ENCODE results near the gene HSPB1. TPM values are rescaled to one million over a fixed set of nuclear protein-coding genes. Genes with fewer than 3 reads are reported as not detected.
A peak's percentile ranks its signal among the peaks of the same experiment; 100 is the strongest.

The HSPB1 gene
- total and polyA plus RNA-seq, 2 experiments from 2014 or later = 48.1 to 437 TPM

DNA sequence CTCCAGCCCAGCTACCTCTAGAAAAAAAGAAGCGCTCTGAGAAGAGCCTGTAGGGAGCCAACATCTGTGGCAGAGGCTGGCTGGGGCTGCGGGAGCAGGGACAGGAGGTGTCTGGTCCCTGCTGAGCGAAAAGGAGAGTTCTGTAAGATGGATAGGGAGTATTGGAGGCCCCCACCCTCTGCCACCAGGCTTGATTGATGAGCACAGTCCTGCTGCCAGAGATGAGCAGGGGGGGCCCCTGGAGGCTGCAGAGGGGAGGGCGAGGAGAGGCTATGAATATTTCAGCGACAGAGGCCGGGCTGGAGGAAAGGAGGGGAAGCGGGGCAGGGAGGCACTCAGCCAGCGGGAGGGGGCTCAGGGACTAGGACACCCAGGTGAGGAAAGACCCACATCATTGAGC lies 44.5 kb upstream of the HSPB1 start:
- H2AFZ ChIP-seq = no peak overlapping the region
- Mint-ChIP-seq H3K27ac (no peak overlapping the region), H3K9me3 (no peaks in the 10 kb centered on the region), H3K4me3 (no peak overlapping the region), H3K27me3 (ENCODE audit: insufficient read depth, low read depth, poor library complexity) (peaks cover 10% of the 10 kb centered on the region), H3K36me3 (ENCODE audit: low read depth) (peaks cover 12% of the 10 kb centered on the region), H3K4me1 (peaks cover 33% of the 10 kb centered on the region)
- H3K4me1 ChIP-seq (ENCODE audit: insufficient read depth) = peaks cover 23% of the 10 kb centered on the region
- peaks cover 10% of the 10 kb centered on the region; the same call in 1 of the 2 replicates for H3F3A ChIP-seq (replicated peaks; ENCODE audit: low read depth)
- DNase-seq (ENCODE audit: low spot score) (no peak), ATAC-seq (no peak; the same call in 2 of the 3 replicates)
- no peak overlapping the region for H3K4me3 ChIP-seq
- no peak overlapping the region for H3K4me2 ChIP-seq
- no peaks in the 10 kb centered on the region for H3K36me3 ChIP-seq (ENCODE audit: insufficient read depth)
- TF ChIP-seq, protein P1, sequence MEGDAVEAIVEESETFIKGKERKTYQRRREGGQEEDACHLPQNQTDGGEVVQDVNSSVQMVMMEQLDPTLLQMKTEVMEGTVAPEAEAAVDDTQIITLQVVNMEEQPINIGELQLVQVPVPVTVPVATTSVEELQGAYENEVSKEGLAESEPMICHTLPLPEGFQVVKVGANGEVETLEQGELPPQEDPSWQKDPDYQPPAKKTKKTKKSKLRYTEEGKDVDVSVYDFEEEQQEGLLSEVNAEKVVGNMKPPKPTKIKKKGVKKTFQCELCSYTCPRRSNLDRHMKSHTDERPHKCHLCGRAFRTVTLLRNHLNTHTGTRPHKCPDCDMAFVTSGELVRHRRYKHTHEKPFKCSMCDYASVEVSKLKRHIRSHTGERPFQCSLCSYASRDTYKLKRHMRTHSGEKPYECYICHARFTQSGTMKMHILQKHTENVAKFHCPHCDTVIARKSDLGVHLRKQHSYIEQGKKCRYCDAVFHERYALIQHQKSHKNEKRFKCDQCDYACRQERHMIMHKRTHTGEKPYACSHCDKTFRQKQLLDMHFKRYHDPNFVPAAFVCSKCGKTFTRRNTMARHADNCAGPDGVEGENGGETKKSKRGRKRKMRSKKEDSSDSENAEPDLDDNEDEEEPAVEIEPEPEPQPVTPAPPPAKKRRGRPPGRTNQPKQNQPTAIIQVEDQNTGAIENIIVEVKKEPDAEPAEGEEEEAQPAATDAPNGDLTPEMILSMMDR (conservative IDR thresholded peaks at IDR 0.05; ENCODE audit: low read depth in 2 of 2) = peak; percentile 18 to 40; a peak in 2 of 4 replicates
- TF ChIP-seq STAT1 (IDR thresholded peaks at IDR 0.05; ENCODE audit: unreplicated experiment) = no peak
- H4K20me1 ChIP-seq (replicated peaks; ENCODE audit: insufficient read depth) = no peaks in the 10 kb centered on the region
- H3K27me3 ChIP-seq (ENCODE audit: insufficient read depth) = peaks cover 3% of the 10 kb centered on the region; the same call in 1 of the 2 replicates
- H3K79me2 ChIP-seq (replicated peaks; ENCODE audit: insufficient read depth) = no peaks in the 10 kb centered on the region
- H3K27ac ChIP-seq (ENCODE audit: low read depth) = peak overlapping the region; percentile 19; the same call in 1 of the 2 replicates
- no peaks in the 10 kb centered on the region for H3K9me2 ChIP-seq (ENCODE audit: insufficient read depth)

GRCh38 chr7:76259124-76260093 lies 43.1 kb upstream of the HSPB1 start:
- Histone ChIP-seq H3K27ac (ENCODE audit: low read depth) (no peak overlapping the region), H2AFZ (0 out of 2 replicates have a peak overlapping the region, but pooled peaks have one; percentile 43), H3F3A (replicated peaks; ENCODE audit: low read depth) (peaks cover 10% of the 10 kb centered on the region; the same call in 1 of the 2 replicates), H3K79me2 (replicated peaks; ENCODE audit: insufficient read depth) (no peaks in the 10 kb centered on the region), H3K9me2 (ENCODE audit: insufficient read depth) (no peaks in the 10 kb centered on the region), H3K27me3 (ENCODE audit: insufficient read depth) (peaks cover 3% of the 10 kb centered on the region; the same call in 1 of the 2 replicates), H3K4me1 (ENCODE audit: insufficient read depth) (peaks cover 23% of the 10 kb centered on the region), H3K36me3 (ENCODE audit: insufficient read depth) (no peaks in the 10 kb centered on the region), H3K4me2 (peak overlapping the region; percentile 90), H4K20me1 (replicated peaks; ENCODE audit: insufficient read depth) (no peaks in the 10 kb centered on the region), H3K4me3 (peak overlapping the region; percentile 79)
- Mint-ChIP-seq H3K9me3 (no peaks in the 10 kb centered on the region; the same call in 2 of the 3 replicates), H3K4me1 (peaks cover 36% of the 10 kb centered on the region), H3K27me3 (ENCODE audit: insufficient read depth, low read depth, poor library complexity) (peaks cover 17% of the 10 kb centered on the region), H3K27ac (0 out of 2 replicates have a peak overlapping the region, but pooled peaks have one; percentile 23), H3K36me3 (ENCODE audit: low read depth) (peaks cover 12% of the 10 kb centered on the region), H3K4me3 (peak overlapping the region; percentile 68)
- ATAC-seq (peak; percentile 28), DNase-seq (ENCODE audit: low spot score) (peak; percentile 54)
- 0 out of 2 replicates have a peak, but pooled peaks have one; percentile 29 for TF ChIP-seq CREB1 (CRISPR knock-in tag; IDR thresholded peaks at IDR 0.05; ENCODE audit: low read depth)
- TF ChIP-seq, protein P1 (conservative IDR thresholded peaks at IDR 0.05; ENCODE audit: low read depth in 2 of 2) = no peak
